IPS-18c (cell line): ENCODE measurements around the gene GLIS1.

Experiments used
- H3K4me3 ChIP-seq: 2 replicates; pipeline ENCODE4 v1.7.0; 2013; ENCODE audit warnings: low read depth, mild to moderate bottlenecking, low read length, moderate library complexity; ENCODE audit not compliant: insufficient read depth
- H3K9me3 ChIP-seq: one replicate; pipeline ENCODE4 v1.6.1; 2013; ENCODE audit warnings: mild to moderate bottlenecking, low read length, moderate library complexity; ENCODE audit not compliant: control insufficient read depth, insufficient read depth

Gene GLIS1

GRCh38 chr1:53508991-53509666, 229.8 kb downstream of the GLIS1 start:
- no peaks in the 10 kb centered on the region for H3K9me3 ChIP-seq
- no peak overlapping the region for H3K4me3 ChIP-seq

GRCh38 chr1:53508056-53508990, 230.6 kb downstream of the GLIS1 start:
- Histone ChIP-seq H3K9me3 (no peaks in the 10 kb centered on the region), H3K4me3 (no peak overlapping the region)

GRCh38 chr1:53507116-53507820, 231.7 kb downstream of the GLIS1 start:
- no peaks in the 10 kb centered on the region for H3K9me3 ChIP-seq
- H3K4me3 ChIP-seq = no peak overlapping the region

GRCh38 chr1:53506355-53507050, 232.5 kb downstream of the GLIS1 start:
- H3K9me3 ChIP-seq = no peaks in the 10 kb centered on the region
- no peak overlapping the region for H3K4me3 ChIP-seq

GRCh38 chr1:53505891-53506290, 233.1 kb downstream of the GLIS1 start:
- Histone ChIP-seq H3K4me3 (no peak overlapping the region), H3K9me3 (no peaks in the 10 kb centered on the region)

GRCh38 chr1:53505401-53505800, 233.6 kb downstream of the GLIS1 start:
- Histone ChIP-seq H3K4me3 (no peak overlapping the region), H3K9me3 (no peaks in the 10 kb centered on the region)

- Histone ChIP-seq H3K9me3 (no peaks in the 10 kb centered on the region), H3K4me3 (no peak overlapping the region)
Measured at GRCh38 chr1:53504901-53505300, 234.1 kb downstream of the GLIS1 start.

GRCh38 chr1:53503433-53504217, 235.3 kb downstream of the GLIS1 start:
- peaks cover 1% of the 10 kb centered on the region for H3K9me3 ChIP-seq
- H3K4me3 ChIP-seq = no peak overlapping the region

- Histone ChIP-seq H3K9me3 (peaks cover 2% of the 10 kb centered on the region), H3K4me3 (no peak overlapping the region)
Measured at GRCh38 chr1:53502641-53503432, 236.1 kb downstream of the GLIS1 start.

GRCh38 chr1:53501065-53502005, 237.6 kb downstream of the GLIS1 start:
- Histone ChIP-seq H3K9me3 (peaks cover 2% of the 10 kb centered on the region), H3K4me3 (no peak overlapping the region)

GRCh38 chr1:53500204-53501064, 238.5 kb downstream of the GLIS1 start:
- Histone ChIP-seq H3K4me3 (no peak overlapping the region), H3K9me3 (peaks cover 2% of the 10 kb centered on the region)

GRCh38 chr1:53499257-53500203, 239.4 kb downstream of the GLIS1 start:
- no peak overlapping the region for H3K4me3 ChIP-seq
- H3K9me3 ChIP-seq = peaks cover 2% of the 10 kb centered on the region

- no peak overlapping the region for H3K4me3 ChIP-seq
Measured at GRCh38 chr1:53498555-53499131, 240.3 kb downstream of the GLIS1 start.

More at GRCh38 chr1:53498555-53499131, 240.3 kb downstream of the GLIS1 start:
- peaks cover 2% of the 10 kb centered on the region for H3K9me3 ChIP-seq
